ENCODE measurements around the gene MXI1. TPM values are rescaled to one million over a fixed set of nuclear protein-coding genes. Genes with fewer than 3 reads are reported as not detected.
"Not testable (repeated sequence)": the region's sequence is repeated elsewhere in the genome, so short reads cannot be mapped to it uniquely, and the experiment has no call there.

MXI1 gene
- total RNA-seq, 1 donor from 2014 or later, result 49.8 TPM

DNA sequence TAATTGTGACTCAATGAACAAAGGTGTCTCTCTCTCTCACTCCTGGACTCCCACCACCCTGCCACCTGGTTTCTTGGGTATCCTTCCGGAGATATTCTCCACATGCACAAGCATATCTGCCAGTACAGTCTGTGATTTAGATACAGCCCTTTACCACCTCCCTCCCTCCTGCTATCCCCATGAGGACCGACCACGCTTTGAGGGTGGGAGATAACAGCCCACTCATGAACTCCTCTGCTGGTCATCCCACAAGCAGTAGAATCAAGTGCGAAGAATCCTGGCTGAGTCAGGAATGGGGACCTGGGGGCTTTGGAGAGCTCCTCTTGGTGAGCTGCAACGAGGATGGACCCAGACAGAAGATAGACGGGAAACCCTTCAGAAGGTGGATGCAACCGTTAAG lies 28.2 kb upstream of the MXI1 start:
- H3K9me3 ChIP-seq, result no peaks in the 10 kb centered on the region
- DNase-seq (ENCODE audit: extremely low spot score in 2 of 2), result peak in 1 of 2 donors; percentile 46
- intact Hi-C loops (cut with DNase I), result no loop called here

GRCh38 chr10:110181451-110181850 lies 26.0 kb upstream of the MXI1 start:
- H3K36me3 ChIP-seq, result no peaks in the 10 kb centered on the region
- no peaks in the 10 kb centered on the region for H3K27me3 ChIP-seq
- H3K27ac ChIP-seq, result no peak overlapping the region
- H3K4me3 ChIP-seq, result no peak overlapping the region
- H3K9me3 ChIP-seq, result no peaks in the 10 kb centered on the region
- intact Hi-C loops (cut with DNase I), result no loop called here
- TF ChIP-seq POLR2AphosphoS5 (IDR thresholded peaks at IDR 0.05; ENCODE audit: insufficient read depth in 1 of 2, low read depth in 1 of 2) (no peak), POLR2A (IDR thresholded peaks at IDR 0.05) (no peak)
- TF ChIP-seq, protein P1, sequence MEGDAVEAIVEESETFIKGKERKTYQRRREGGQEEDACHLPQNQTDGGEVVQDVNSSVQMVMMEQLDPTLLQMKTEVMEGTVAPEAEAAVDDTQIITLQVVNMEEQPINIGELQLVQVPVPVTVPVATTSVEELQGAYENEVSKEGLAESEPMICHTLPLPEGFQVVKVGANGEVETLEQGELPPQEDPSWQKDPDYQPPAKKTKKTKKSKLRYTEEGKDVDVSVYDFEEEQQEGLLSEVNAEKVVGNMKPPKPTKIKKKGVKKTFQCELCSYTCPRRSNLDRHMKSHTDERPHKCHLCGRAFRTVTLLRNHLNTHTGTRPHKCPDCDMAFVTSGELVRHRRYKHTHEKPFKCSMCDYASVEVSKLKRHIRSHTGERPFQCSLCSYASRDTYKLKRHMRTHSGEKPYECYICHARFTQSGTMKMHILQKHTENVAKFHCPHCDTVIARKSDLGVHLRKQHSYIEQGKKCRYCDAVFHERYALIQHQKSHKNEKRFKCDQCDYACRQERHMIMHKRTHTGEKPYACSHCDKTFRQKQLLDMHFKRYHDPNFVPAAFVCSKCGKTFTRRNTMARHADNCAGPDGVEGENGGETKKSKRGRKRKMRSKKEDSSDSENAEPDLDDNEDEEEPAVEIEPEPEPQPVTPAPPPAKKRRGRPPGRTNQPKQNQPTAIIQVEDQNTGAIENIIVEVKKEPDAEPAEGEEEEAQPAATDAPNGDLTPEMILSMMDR (IDR thresholded peaks at IDR 0.05), result no peak
- DNase-seq (ENCODE audit: extremely low spot score in 2 of 2), result peak in 1 of 2 donors; percentile 87
- H3K4me1 ChIP-seq, result no peaks in the 10 kb centered on the region

More for the DNA sequence above, 28.2 kb upstream of the MXI1 start:
- H3K27ac ChIP-seq, result no peak overlapping the region
- H3K4me1 ChIP-seq, result no peaks in the 10 kb centered on the region
- H3K36me3 ChIP-seq, result no peaks in the 10 kb centered on the region
- H3K27me3 ChIP-seq, result no peaks in the 10 kb centered on the region
- TF ChIP-seq POLR2A (IDR thresholded peaks at IDR 0.05) (no peak), POLR2AphosphoS5 (IDR thresholded peaks at IDR 0.05; ENCODE audit: insufficient read depth in 1 of 2, low read depth in 1 of 2) (no peak)
- TF ChIP-seq, protein P1 (IDR thresholded peaks at IDR 0.05), result no peak
- no peak overlapping the region for H3K4me3 ChIP-seq

DNA sequence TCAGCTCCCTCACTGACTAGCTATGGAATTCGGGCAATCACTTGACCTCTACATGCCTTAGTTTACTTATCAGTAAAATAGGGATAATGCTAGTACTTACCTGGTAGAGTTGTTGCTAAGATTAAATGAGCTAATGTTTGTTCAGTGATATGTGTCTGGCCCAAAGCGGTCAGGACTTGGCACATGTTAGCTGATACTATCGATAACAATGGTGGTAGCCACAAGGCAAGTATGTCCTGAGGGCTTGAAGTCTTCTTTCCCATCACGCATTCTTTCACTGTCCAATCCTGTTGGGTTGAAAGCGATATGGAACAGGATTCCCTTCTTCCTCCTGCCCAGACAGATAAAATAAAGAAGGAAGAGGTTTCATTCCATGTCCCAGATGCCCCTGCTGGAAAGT lies 25.5 kb upstream of the MXI1 start:
- intact Hi-C loops (cut with DNase I), result no loop called here
- no peaks in the 10 kb centered on the region for H3K9me3 ChIP-seq
- no peak for TF ChIP-seq POLR2AphosphoS5 (IDR thresholded peaks at IDR 0.05; ENCODE audit: insufficient read depth in 1 of 2, low read depth in 1 of 2)
- no peaks in the 10 kb centered on the region for H3K4me1 ChIP-seq
- no peaks in the 10 kb centered on the region for H3K36me3 ChIP-seq
- H3K4me3 ChIP-seq, result no peak overlapping the region
- DNase-seq (ENCODE audit: extremely low spot score in 2 of 2), result peak in 1 of 2 donors; percentile 3
- H3K27ac ChIP-seq, result no peak overlapping the region
- no peaks in the 10 kb centered on the region for H3K27me3 ChIP-seq

- Histone ChIP-seq H3K4me3 (no peak overlapping the region), H3K4me1 (no peaks in the 10 kb centered on the region), H3K36me3 (no peaks in the 10 kb centered on the region), H3K27me3 (no peaks in the 10 kb centered on the region), H3K9me3 (no peaks in the 10 kb centered on the region), H3K27ac (no peak overlapping the region)
- DNase-seq (ENCODE audit: extremely low spot score in 2 of 2), result peak in 1 of 2 donors; percentile 28
- TF ChIP-seq POLR2AphosphoS5 (IDR thresholded peaks at IDR 0.05; ENCODE audit: insufficient read depth in 1 of 2, low read depth in 1 of 2) (no peak), POLR2A (IDR thresholded peaks at IDR 0.05) (no peak)
- TF ChIP-seq, protein P1 (IDR thresholded peaks at IDR 0.05), result no peak
- intact Hi-C loops (cut with DNase I), result no loop called here
Observed at GRCh38 chr10:110184398-110184797, 23.0 kb upstream of the MXI1 start.

GRCh38 chr10:110185646-110186182 lies 21.7 kb upstream of the MXI1 start:
- intact Hi-C loops (cut with DNase I); H3K4me1 ChIP-seq; H3K36me3 ChIP-seq; H3K27ac ChIP-seq; H3K4me3 ChIP-seq; H3K27me3 ChIP-seq; DNase-seq (ENCODE audit: extremely low spot score in 2 of 2); H3K9me3 ChIP-seq: not testable (repeated sequence)

DNA sequence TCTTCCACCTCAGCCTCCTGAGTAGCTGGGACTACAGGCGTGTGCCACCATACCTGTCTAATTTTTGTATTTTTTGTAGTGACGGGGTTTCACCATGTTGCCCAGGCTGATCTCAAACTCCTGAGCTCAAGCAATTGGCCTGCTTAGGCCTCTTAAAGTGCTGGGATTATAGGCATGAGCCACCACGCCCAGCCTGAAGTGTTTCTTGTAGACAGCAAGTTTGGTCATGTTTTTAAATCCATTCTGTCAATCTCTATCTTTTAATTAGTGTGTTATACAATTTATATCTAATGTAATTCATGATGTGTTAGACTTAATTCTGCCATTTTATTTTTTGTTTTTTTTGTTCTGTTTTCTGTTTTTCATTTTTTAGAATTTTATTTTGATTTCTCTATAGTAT lies 17.2 kb upstream of the MXI1 start:
- H3K27me3 ChIP-seq, result no peaks in the 10 kb centered on the region
- no peaks in the 10 kb centered on the region for H3K4me1 ChIP-seq
- no peak for DNase-seq (ENCODE audit: extremely low spot score in 2 of 2)
- peak in 1 of 2 donors; percentile 40 for TF ChIP-seq POLR2AphosphoS5 (IDR thresholded peaks at IDR 0.05; ENCODE audit: insufficient read depth in 1 of 2, low read depth in 1 of 2)
- TF ChIP-seq POLR2A (IDR thresholded peaks at IDR 0.05), result no peak
- H3K27ac ChIP-seq, result no peak overlapping the region
- H3K4me3 ChIP-seq, result no peak overlapping the region
- intact Hi-C loops (cut with DNase I), result no loop called here
- no peaks in the 10 kb centered on the region for H3K9me3 ChIP-seq
- no peaks in the 10 kb centered on the region for H3K36me3 ChIP-seq
